ENCODE data around the gene UBE2L3. TPM values are rescaled to one million over a fixed set of nuclear protein-coding genes. Genes with fewer than 3 reads are reported as not detected.

Gene UBE2L3
- total RNA-seq, 2 experiments from 2014 or later: 65.3 to 69.6 TPM

DNA sequence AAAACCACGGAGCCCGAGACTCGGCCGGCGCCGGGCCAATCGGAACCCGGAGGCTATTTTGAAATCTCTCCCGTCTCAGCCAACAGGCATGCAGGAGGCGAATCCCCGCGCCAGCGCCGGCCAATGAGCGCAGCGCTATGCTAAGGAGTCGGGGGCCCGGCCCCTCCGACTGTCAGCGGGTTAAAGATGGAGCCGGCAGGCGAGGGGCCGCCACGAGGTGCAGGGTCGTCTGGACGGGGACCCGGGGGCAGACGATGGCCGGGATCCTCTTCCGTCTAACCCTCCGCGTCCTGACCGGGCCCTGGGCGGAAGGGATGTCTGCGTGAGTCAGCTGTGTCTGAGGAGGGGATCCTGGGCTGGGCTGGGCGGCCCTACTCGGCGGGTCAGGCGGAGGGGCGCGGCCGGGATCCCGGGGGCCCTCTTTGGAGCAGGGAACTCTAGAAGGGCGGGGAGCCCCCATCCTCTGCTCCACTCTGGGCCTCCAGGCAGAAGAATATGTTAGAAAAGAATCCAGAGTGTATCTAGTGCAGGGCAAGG lies 84.6 kb downstream of the UBE2L3 start:
- Mint-ChIP-seq H3K4me3 (peak overlapping the region; percentile 94), H3K4me1 (ENCODE audit: low read depth) (peaks cover 38% of the 10 kb centered on the region), H3K9me3 (ENCODE audit: insufficient read depth) (no peaks in the 10 kb centered on the region), H3K27me3 (ENCODE audit: low read depth) (no peaks in the 10 kb centered on the region), H3K27ac (peak overlapping the region; percentile 87), H3K36me3 (ENCODE audit: low read depth) (peaks cover 30% of the 10 kb centered on the region)
- DNase-seq (peak; percentile 93), ATAC-seq (peak; percentile 99)
- POLR2A ChIA-PET: interaction anchor here (0.6 to 4.0 kb wide), 7 partner anchors 10 to 83 kb away, joined by 3 to 23 read pairs (median 6); partner anchors contain the start of genes PPIL2, SDF2L1 and YDJC
- CTCF ChIA-PET: interaction anchor here (1.2 to 3.6 kb wide), 2 partner anchors 10 to 22 kb away, joined by 4 to 27 read pairs; partner anchors contain the start of genes SDF2L1 and YDJC

DNA sequence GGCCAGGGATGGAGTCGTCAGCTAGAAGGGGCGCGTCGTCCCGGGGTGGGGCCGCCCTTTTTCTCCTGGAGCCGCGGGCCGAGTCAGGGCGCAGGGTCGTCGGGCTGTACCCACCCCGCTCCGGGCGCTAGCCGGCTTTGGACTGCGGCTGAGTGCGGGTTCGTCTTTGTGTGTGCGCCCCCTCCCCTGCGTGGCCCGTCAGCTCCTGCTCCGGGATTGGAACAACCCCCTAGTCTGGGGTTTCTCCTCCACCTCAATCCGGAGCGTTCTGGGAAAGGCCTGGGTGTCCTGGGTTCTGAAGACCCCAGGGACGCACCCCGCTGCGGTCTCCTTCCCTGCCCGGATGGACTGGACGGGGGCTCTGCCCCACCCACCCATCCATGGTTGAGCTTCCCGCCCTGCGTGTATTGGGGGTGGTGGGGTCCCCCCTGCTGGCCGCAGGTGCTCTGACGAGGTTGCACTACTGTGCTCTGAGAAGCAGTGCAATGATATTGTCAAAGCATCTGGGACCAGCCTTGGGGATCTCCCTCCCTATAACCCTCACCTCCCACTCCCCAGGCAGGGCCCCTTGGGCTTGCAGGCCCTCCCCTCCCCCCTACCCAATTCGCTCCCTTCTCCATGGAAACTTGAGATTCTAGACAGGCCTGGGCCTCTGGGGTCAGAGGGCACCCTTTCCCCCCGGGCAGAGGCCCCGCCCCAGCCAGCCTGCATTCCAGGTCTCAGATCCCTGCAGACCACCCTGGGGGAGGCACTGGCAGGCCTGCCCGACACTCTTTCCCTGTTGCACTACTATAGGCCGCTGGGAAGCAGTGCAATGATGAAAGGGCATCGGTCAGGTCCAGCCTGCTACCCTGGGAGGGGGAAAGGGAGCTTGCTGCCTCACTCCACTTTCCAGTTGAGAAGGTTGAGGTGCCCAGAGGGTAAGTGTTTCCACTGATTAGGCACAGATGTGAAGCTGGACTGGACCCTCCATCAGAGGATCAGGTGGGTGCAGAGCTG lies 85.3 kb downstream of the UBE2L3 start:
- no peaks in the 10 kb centered on the region for H3K27me3 Mint-ChIP-seq (ENCODE audit: low read depth)
- ATAC-seq (no peak), DNase-seq (no peak)
- peak overlapping the region; percentile 94 for H3K4me3 Mint-ChIP-seq
- peaks cover 30% of the 10 kb centered on the region for H3K36me3 Mint-ChIP-seq (ENCODE audit: low read depth)
- ChIA-PET CTCF (interaction anchor here (1.3 to 3.6 kb wide), 2 partner anchors 10 to 24 kb away, joined by 5 to 27 read pairs; partner anchors contain the start of genes SDF2L1 and YDJC), POLR2A (interaction anchor here (0.6 to 4.0 kb wide), 5 partner anchors 11 to 82 kb away, joined by 3 to 23 read pairs (median 12); partner anchors contain the start of genes PPIL2, SDF2L1 and YDJC)
- H3K27ac Mint-ChIP-seq: peak overlapping the region; percentile 34
- H3K4me1 Mint-ChIP-seq (ENCODE audit: low read depth): peaks cover 42% of the 10 kb centered on the region
- H3K9me3 Mint-ChIP-seq (ENCODE audit: insufficient read depth): no peaks in the 10 kb centered on the region

DNA sequence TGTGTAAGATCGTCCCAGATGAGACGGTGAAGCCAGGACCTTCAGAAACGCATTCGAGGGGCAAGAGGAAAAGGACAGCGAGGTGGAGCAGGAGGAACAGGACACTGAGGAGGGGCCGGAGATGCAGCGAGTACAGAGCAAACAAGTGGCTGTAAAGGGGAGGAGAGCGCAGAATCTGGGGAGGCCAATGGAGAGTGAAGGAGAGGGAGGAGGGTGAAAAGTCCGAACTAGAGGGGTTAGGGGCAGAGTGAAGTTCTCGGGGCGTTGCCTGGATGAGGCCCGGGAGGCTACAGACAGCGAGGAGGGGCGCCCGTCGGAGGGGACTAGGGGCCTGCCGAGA lies 89.5 kb downstream of the UBE2L3 start:
- POLR2A ChIA-PET: interaction anchor here (0.6 to 2.0 kb wide), 4 partner anchors 9 to 1979 kb away, joined by 3 to 11 read pairs (median 4); partner anchors contain the start of genes PPIL2, SDF2L1 and YDJC

DNA sequence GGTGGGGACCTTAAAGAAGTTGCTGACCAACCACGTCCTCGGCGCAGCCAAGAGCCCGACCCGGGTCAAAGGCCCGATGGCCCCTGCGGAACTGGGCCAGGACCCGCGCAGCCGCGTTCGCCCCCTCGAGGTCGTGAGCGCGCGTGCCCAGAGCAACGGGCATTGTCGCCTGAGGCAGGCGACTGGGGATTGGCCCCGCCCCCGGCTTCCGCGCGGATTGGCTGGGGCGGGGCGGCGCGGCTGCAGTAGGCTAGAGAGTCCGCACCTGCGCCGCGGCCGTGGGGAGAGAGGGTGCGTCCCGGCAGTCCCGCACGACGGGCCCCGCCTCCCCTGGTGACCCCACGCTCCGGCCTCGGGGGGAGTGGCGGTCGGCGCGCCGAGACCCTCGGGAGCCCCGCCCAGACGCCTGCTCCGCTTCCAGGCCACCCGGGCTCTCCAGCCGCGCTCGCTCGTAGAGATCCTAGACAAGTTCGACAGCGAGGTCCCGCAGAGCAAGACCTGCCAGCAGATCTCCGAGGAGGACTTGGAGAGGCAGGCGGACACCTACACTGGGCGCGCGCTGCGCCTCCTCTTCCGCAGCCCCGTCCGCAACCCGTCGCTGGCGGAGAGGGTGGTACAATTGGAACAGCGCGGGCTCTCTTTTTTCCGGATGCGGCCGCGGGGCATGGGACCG lies 90.0 kb downstream of the UBE2L3 start:
- Mint-ChIP-seq H3K4me1 (ENCODE audit: low read depth) (peaks cover 34% of the 10 kb centered on the region), H3K36me3 (ENCODE audit: low read depth) (peaks cover 15% of the 10 kb centered on the region), H3K27me3 (ENCODE audit: low read depth) (no peaks in the 10 kb centered on the region), H3K4me3 (peak overlapping the region; percentile 84), H3K27ac (peak overlapping the region; percentile 90), H3K9me3 (ENCODE audit: insufficient read depth) (no peaks in the 10 kb centered on the region)
- DNase-seq (peak; percentile 87), ATAC-seq (peak; percentile 95)
- CTCF ChIA-PET: interaction anchor here (0.7 to 2.2 kb wide), 6 partner anchors 10 to 295 kb away, joined by 3 to 9 read pairs (median 8); partner anchors contain the start of genes PPM1F, SDF2L1 and YDJC
- POLR2A ChIA-PET: interaction anchor here (0.6 to 1.4 kb wide), 6 partner anchors 9 to 264 kb away, joined by 3 to 4 read pairs (median 3); partner anchors contain the start of gene SDF2L1

More for the DNA sequence above, 89.5 kb downstream of the UBE2L3 start:
- no peak for DNase-seq
- CTCF ChIA-PET: interaction anchor here (1.8 to 2.2 kb wide), 3 partner anchors 10 to 28 kb away, joined by 7 to 10 read pairs (median 9); partner anchors contain the start of genes SDF2L1 and YDJC
- peaks cover 34% of the 10 kb centered on the region for H3K4me1 Mint-ChIP-seq (ENCODE audit: low read depth)
- no peaks in the 10 kb centered on the region for H3K27me3 Mint-ChIP-seq (ENCODE audit: low read depth)
- H3K27ac Mint-ChIP-seq: peak overlapping the region; percentile 83
- H3K9me3 Mint-ChIP-seq (ENCODE audit: insufficient read depth): no peaks in the 10 kb centered on the region
- ATAC-seq: no peak
- peaks cover 15% of the 10 kb centered on the region for H3K36me3 Mint-ChIP-seq (ENCODE audit: low read depth)
- peak overlapping the region; percentile 60 for H3K4me3 Mint-ChIP-seq

DNA sequence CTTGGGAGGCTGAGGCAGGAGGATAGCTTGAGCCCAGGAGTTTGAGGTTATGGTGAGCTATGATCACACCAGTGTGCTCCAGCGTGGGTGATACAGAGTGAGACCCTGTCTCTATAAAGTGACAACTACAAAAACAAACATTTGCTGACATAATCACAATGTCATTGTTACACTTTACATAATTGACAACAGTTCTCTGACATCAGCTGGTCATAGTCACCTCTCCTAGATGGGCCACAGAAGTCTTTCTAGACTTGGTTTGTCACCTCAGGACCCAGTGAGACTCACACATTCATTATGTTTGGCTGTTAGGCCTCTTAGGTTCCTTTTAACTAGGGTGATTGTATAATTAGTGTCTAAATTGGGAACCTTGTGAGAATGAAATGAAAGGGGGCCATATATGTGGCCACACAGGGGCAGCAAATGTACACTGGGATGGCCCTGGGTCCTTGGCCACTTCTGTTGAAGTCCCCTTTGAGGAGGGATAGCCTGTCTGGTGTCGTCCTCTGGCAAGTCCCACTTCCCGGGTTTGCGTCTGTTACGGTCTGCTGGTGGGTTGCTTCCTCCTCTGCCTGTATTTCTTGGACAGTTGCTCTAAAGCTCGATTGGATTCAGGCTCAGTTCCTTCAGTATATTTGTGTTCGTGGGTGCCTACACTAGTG lies 92.5 kb downstream of the UBE2L3 start:
- H3K27ac Mint-ChIP-seq: no peak overlapping the region

DNA sequence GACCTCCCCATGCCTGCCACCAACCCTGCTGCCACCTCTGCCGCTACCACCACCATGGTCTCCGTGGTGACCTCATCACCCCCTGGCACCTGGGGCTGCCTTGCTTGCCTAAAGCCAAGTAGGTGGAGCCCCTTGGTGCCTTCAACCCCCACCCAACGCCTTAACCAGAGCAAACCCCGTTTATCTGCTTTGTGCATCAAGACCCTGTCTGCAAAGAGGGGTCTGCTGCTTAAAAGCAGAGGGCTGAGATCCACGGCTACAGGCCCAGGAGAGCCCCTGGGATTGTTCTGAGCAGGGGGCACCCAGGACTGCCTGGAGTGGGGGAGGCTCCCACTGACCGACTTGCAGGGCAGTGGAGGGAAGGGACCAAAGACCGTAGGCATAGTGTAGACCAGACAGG lies 93.4 kb downstream of the UBE2L3 start:
- no peak for DNase-seq
- no peaks in the 10 kb centered on the region for H3K9me3 Mint-ChIP-seq (ENCODE audit: insufficient read depth)
- H3K27me3 Mint-ChIP-seq (ENCODE audit: low read depth): no peaks in the 10 kb centered on the region
- peaks cover 33% of the 10 kb centered on the region for H3K4me1 Mint-ChIP-seq (ENCODE audit: low read depth)
- ATAC-seq: no peak
- CTCF ChIA-PET: no interaction called here
- H3K27ac Mint-ChIP-seq: no peak overlapping the region
- POLR2A ChIA-PET: no interaction called here
- peaks cover 6% of the 10 kb centered on the region for H3K36me3 Mint-ChIP-seq (ENCODE audit: low read depth)
- no peak overlapping the region for H3K4me3 Mint-ChIP-seq

More for the DNA sequence above, 92.5 kb downstream of the UBE2L3 start:
- no peak for DNase-seq
- POLR2A ChIA-PET: interaction anchor here (0.6 to 1.1 kb wide), 2 partner anchors 18 to 96 kb away, joined by 3 read pairs; partner anchors contain the start of gene SDF2L1
- no peaks in the 10 kb centered on the region for H3K9me3 Mint-ChIP-seq (ENCODE audit: insufficient read depth)
- CTCF ChIA-PET: interaction anchor here (1.1 kb wide), 1 partner anchor 13 kb away, joined by 3 read pairs; no protein-coding TSS in a partner anchor
- ATAC-seq: no peak
- no peak overlapping the region for H3K4me3 Mint-ChIP-seq
- H3K27me3 Mint-ChIP-seq (ENCODE audit: low read depth): no peaks in the 10 kb centered on the region
- peaks cover 6% of the 10 kb centered on the region for H3K36me3 Mint-ChIP-seq (ENCODE audit: low read depth)
- H3K4me1 Mint-ChIP-seq (ENCODE audit: low read depth): peaks cover 25% of the 10 kb centered on the region

DNA sequence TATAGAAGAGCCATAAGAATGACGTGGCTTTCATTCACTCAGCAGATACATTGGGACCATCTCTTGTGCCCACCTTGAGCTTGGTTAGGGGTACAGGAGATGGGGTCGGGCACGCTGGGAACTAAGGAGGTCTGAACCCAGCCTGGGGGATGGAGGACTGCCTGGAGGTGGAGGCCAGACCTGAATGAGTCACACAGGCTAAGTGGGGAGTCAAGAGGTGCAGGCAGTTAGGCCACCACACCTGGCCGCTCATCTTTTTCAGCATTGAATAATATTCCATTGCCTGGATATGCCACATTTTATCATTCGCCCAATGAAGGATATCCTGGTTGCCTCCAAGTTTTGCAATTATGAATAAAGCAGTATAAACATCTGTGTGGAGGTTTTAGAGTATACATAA lies 94.5 kb downstream of the UBE2L3 start:
- H3K4me1 Mint-ChIP-seq (ENCODE audit: low read depth): peaks cover 25% of the 10 kb centered on the region
- no peaks in the 10 kb centered on the region for H3K27me3 Mint-ChIP-seq (ENCODE audit: low read depth)
- H3K36me3 Mint-ChIP-seq (ENCODE audit: low read depth): peaks cover 2% of the 10 kb centered on the region
- CTCF ChIA-PET: no interaction called here
- ATAC-seq (no peak), DNase-seq (no peak)
- H3K4me3 Mint-ChIP-seq: no peak overlapping the region
- no peak overlapping the region for H3K27ac Mint-ChIP-seq
- no peaks in the 10 kb centered on the region for H3K9me3 Mint-ChIP-seq (ENCODE audit: insufficient read depth)
- POLR2A ChIA-PET: no interaction called here

DNA sequence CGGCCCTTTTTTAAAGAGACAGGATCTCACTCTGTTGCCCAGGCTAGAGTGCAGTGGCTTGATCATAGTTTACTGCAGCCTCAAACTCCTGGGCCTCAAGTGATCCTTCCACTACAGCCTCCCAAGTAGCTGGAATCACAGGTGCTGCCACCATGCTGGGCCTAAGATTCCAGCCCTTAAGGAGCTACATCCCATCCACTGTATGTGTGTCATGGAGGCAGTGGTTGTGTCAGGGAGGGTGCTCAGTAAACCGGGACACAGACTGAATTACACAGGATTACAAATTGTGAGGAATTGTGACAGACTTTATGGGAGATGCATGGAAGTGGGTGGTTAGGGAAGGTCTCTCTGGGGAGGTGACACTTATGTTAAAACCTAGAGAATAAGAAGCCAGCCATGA lies 96.2 kb downstream of the UBE2L3 start:
- no peaks in the 10 kb centered on the region for H3K27me3 Mint-ChIP-seq (ENCODE audit: low read depth)
- peaks cover 22% of the 10 kb centered on the region for H3K4me1 Mint-ChIP-seq (ENCODE audit: low read depth)
- DNase-seq: no peak
- CTCF ChIA-PET: interaction anchor here (0.6 to 1.4 kb wide), 3 partner anchors 17 to 274 kb away, joined by 3 to 5 read pairs (median 4); no protein-coding TSS in a partner anchor
- peaks cover 4% of the 10 kb centered on the region for H3K36me3 Mint-ChIP-seq (ENCODE audit: low read depth)
- ATAC-seq: no peak
- H3K9me3 Mint-ChIP-seq (ENCODE audit: insufficient read depth): no peaks in the 10 kb centered on the region
- H3K27ac Mint-ChIP-seq: no peak overlapping the region
- H3K4me3 Mint-ChIP-seq: no peak overlapping the region
- POLR2A ChIA-PET: interaction anchor here (0.6 kb wide), 1 partner anchor 184 kb away, joined by 3 read pairs; no protein-coding TSS in a partner anchor

DNA sequence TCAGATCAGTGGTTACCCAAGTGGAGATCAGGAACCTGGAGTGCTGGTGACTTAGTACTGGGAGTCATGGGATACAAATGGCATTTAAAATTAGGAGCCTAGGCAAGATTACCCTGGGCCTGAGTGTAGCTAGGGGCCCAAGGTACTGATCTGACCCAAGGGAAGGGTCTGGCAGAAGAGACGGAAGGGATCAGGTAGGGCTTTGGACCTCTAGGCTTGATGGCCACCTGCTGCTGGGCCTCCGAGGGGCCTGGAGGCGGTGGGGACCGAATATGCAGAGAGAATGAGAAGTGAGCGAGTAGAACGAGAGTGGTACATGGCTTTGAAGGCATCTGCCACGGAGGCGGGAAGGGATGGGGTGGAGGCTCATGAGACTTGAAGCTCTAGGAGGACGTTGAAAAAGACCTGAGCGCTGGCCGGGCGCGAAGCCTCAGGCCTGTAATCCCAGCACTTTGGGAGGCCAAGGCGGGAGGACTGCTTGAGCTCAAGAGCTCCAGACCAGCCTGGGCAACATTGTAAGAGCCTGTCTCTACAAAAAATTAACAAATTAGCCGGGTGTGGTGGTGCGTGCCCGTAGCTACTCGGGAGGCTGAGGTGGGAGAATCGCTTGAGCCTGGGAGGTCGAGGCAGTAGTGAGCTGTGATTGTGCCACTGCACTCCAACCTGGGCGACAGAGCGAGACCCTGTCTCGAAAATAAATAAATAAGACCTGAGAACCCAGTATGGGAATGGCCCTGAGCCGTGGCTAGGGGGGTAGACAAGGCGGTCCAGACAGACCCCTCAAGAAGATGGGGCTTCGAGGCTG lies 97.7 kb downstream of the UBE2L3 start:
- Mint-ChIP-seq H3K27ac (peak overlapping the region; percentile 99), H3K4me1 (ENCODE audit: low read depth) (peaks cover 25% of the 10 kb centered on the region), H3K36me3 (ENCODE audit: low read depth) (peaks cover 8% of the 10 kb centered on the region), H3K27me3 (ENCODE audit: low read depth) (no peaks in the 10 kb centered on the region), H3K9me3 (ENCODE audit: insufficient read depth) (no peaks in the 10 kb centered on the region), H3K4me3 (peak overlapping the region; percentile 100)
- DNase-seq (no peak), ATAC-seq (no peak)
- POLR2A ChIA-PET: interaction anchor here (0.6 to 2.3 kb wide), 10 partner anchors 9 to 1527 kb away, joined by 3 to 12 read pairs (median 4); partner anchors contain the start of gene SDF2L1
- CTCF ChIA-PET: interaction anchor here (1.0 to 1.4 kb wide), 6 partner anchors 16 to 307 kb away, joined by 3 to 8 read pairs (median 4); partner anchors contain the start of gene SDF2L1

DNA sequence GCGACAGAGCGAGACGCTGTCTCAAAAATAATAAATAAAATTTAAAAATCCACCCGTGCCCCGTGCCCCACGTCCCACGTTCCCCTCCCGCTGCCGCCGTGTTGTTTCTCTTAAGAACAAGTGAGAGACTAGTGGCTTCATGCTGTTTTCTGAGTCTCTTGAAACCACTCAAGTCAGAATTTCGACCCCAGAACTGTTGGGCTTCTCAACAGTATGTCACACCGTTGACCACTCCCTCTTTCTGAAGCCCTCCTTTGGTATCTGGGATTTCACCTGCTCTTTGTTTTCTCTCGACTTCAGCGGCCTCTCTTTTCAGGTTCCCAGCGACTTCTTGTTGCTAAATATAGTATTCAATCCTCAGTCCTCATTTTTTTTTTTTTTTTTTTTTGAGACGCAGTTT lies 99.3 kb downstream of the UBE2L3 start:
- Mint-ChIP-seq H3K27ac (peak overlapping the region; percentile 58), H3K4me3 (peak overlapping the region; percentile 100), H3K4me1 (ENCODE audit: low read depth) (peaks cover 28% of the 10 kb centered on the region), H3K27me3 (ENCODE audit: low read depth) (no peaks in the 10 kb centered on the region), H3K36me3 (ENCODE audit: low read depth) (peaks cover 18% of the 10 kb centered on the region), H3K9me3 (ENCODE audit: insufficient read depth) (no peaks in the 10 kb centered on the region)
- ATAC-seq: no peak
- ChIA-PET CTCF (interaction anchor here (0.7 to 1.4 kb wide), 4 partner anchors 24 to 101 kb away, joined by 3 to 8 read pairs (median 4); partner anchors contain the start of genes SDF2L1 and YDJC), POLR2A (interaction anchor here (0.6 to 2.3 kb wide), 5 partner anchors 8 to 25 kb away, joined by 4 to 12 read pairs (median 7); partner anchors contain the start of gene SDF2L1)
- no peak for DNase-seq

All from activated CD8-positive, alpha-beta T cell treated with anti-CD3 and anti-CD28 coated beads, Interleukin-2, amount 10 ng/mL, durations not matched to agents 7 days and 5 days (primary cell).